ENCODE measurements around the gene IFNAR1.

IFNAR1 gene

GRCh38 chr21:33291686-33292085 is 33.1 kb upstream of the IFNAR1 start:
- no peak overlapping the region for H3K4me3 ChIP-seq (ENCODE audit: severe bottlenecking)
- DNase-seq (ENCODE audit: low spot score): no peak
- no peak for TF ChIP-seq CTCF (IDR thresholded peaks at IDR 0.05; ENCODE audit: poor library complexity, severe bottlenecking)
- H3K36me3 ChIP-seq (ENCODE audit: low read depth): no peaks in the 10 kb centered on the region
- no peaks in the 10 kb centered on the region for H3K27me3 ChIP-seq (ENCODE audit: insufficient read depth, poor library complexity, severe bottlenecking)
- no peak overlapping the region for H3K27ac ChIP-seq (ENCODE audit: poor library complexity, severe bottlenecking)
- peaks cover 7% of the 10 kb centered on the region for H3K4me1 ChIP-seq (ENCODE audit: insufficient read depth, poor library complexity, severe bottlenecking)
- no peak for ATAC-seq (ENCODE audit: low read depth)
- H3K9me3 ChIP-seq (ENCODE audit: severe bottlenecking): no peaks in the 10 kb centered on the region

DNA sequence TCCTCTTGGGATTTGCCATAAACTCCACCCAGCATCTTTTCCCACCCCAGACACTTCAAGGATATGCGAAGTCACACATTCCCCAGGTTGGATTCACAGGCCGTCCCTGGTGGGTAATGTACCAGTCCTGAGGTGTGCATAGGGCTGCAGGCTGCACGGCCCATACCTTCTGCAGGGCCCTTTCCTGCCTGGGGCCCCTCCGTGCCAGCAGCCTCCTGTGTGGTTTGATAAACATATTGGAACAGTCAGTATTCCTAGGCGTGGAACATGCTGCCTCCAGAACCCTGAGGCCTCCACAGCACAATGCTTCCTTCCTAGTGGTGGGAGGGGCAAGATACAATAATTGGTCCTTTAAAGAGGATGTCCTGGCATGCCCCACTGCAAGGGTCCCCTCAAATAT is 32.0 kb upstream of the IFNAR1 start:
- DNase-seq (ENCODE audit: low spot score): no peak
- ATAC-seq (ENCODE audit: low read depth): no peak
- H3K27me3 ChIP-seq (ENCODE audit: insufficient read depth, poor library complexity, severe bottlenecking): no peaks in the 10 kb centered on the region
- no peak overlapping the region for H3K27ac ChIP-seq (ENCODE audit: poor library complexity, severe bottlenecking)
- no peaks in the 10 kb centered on the region for H3K9me3 ChIP-seq (ENCODE audit: severe bottlenecking)
- H3K36me3 ChIP-seq (ENCODE audit: low read depth): no peaks in the 10 kb centered on the region
- no peaks in the 10 kb centered on the region for H3K4me1 ChIP-seq (ENCODE audit: insufficient read depth, poor library complexity, severe bottlenecking)
- H3K4me3 ChIP-seq (ENCODE audit: severe bottlenecking): no peak overlapping the region
- TF ChIP-seq CTCF (IDR thresholded peaks at IDR 0.05; ENCODE audit: poor library complexity, severe bottlenecking): no peak

GRCh38 chr21:33293136-33293535 is 31.6 kb upstream of the IFNAR1 start:
- no peaks in the 10 kb centered on the region for H3K27me3 ChIP-seq (ENCODE audit: insufficient read depth, poor library complexity, severe bottlenecking)
- H3K9me3 ChIP-seq (ENCODE audit: severe bottlenecking): no peaks in the 10 kb centered on the region
- H3K4me1 ChIP-seq (ENCODE audit: insufficient read depth, poor library complexity, severe bottlenecking): no peaks in the 10 kb centered on the region
- H3K4me3 ChIP-seq (ENCODE audit: severe bottlenecking): no peak overlapping the region
- no peak for TF ChIP-seq CTCF (IDR thresholded peaks at IDR 0.05; ENCODE audit: poor library complexity, severe bottlenecking)
- no peak for ATAC-seq (ENCODE audit: low read depth)
- no peaks in the 10 kb centered on the region for H3K36me3 ChIP-seq (ENCODE audit: low read depth)
- DNase-seq (ENCODE audit: low spot score): no peak
- no peak overlapping the region for H3K27ac ChIP-seq (ENCODE audit: poor library complexity, severe bottlenecking)

DNA sequence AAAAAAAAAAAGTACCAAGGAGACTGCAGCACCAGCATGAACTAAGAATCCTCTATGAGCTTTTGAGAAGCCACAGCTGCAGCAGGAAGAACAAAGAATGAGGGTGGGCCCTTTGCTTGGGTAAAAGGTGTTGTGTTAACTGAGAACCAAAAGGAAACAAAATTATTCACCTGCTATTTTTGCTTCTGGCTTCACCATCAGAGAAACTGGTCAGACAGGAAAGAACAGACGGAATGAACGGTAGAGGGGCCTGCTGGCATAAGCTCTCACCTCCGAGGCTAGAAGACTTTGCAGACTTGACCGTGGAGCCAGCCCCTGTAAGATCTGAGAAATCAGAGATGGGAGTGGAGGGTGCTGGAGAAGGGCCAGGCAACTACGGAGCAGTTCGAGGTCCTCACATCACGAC is 31.0 kb upstream of the IFNAR1 start:
- Histone ChIP-seq H3K9me3 (ENCODE audit: severe bottlenecking) (no peaks in the 10 kb centered on the region), H3K27me3 (ENCODE audit: insufficient read depth, poor library complexity, severe bottlenecking) (no peaks in the 10 kb centered on the region), H3K36me3 (ENCODE audit: low read depth) (no peaks in the 10 kb centered on the region), H3K27ac (ENCODE audit: poor library complexity, severe bottlenecking) (no peak overlapping the region), H3K4me1 (ENCODE audit: insufficient read depth, poor library complexity, severe bottlenecking) (peaks cover 2% of the 10 kb centered on the region), H3K4me3 (ENCODE audit: severe bottlenecking) (no peak overlapping the region)
- DNase-seq (ENCODE audit: low spot score) (no peak), ATAC-seq (ENCODE audit: low read depth) (no peak; the same call in 2 of the 3 replicates)
- no peak for TF ChIP-seq CTCF (IDR thresholded peaks at IDR 0.05; ENCODE audit: poor library complexity, severe bottlenecking)

GRCh38 chr21:33296156-33296555 is 28.6 kb upstream of the IFNAR1 start:
- H3K27ac ChIP-seq (ENCODE audit: poor library complexity, severe bottlenecking): no peak overlapping the region
- no peaks in the 10 kb centered on the region for H3K36me3 ChIP-seq (ENCODE audit: low read depth)
- peaks cover 14% of the 10 kb centered on the region for H3K4me1 ChIP-seq (ENCODE audit: insufficient read depth, poor library complexity, severe bottlenecking)
- DNase-seq (ENCODE audit: low spot score) (no peak), ATAC-seq (ENCODE audit: low read depth) (no peak)
- H3K4me3 ChIP-seq (ENCODE audit: severe bottlenecking): no peak overlapping the region
- TF ChIP-seq CTCF (IDR thresholded peaks at IDR 0.05; ENCODE audit: poor library complexity, severe bottlenecking): no peak
- no peaks in the 10 kb centered on the region for H3K9me3 ChIP-seq (ENCODE audit: severe bottlenecking)
- no peaks in the 10 kb centered on the region for H3K27me3 ChIP-seq (ENCODE audit: insufficient read depth, poor library complexity, severe bottlenecking)
